Effector memory CD4-positive, alpha-beta T cell (primary cell): ENCODE results near the gene FRG1.
"Not testable (repeated sequence)": the region's sequence is repeated elsewhere in the genome, so short reads cannot be mapped to it uniquely, and the experiment has no call there.

Experiments used
- DNase-seq, 3 donors: peaks; one replicate each; pipeline ENCODE4 v3.0.0-alpha.2; 2020
- H3K27ac ChIP-seq: 2 replicates; pipeline ENCODE4 v1.7.0; 2013; ENCODE audit warnings: mild to moderate bottlenecking, low read length, moderate library complexity; ENCODE audit not compliant: insufficient read depth, poor library complexity, severe bottlenecking
- H3K27me3 ChIP-seq: replicated peaks from 2 replicates; pipeline ENCODE4 v1.7.0; 2013; ENCODE audit warnings: mild to moderate bottlenecking, low read length; ENCODE audit not compliant: insufficient read depth, control insufficient read depth, poor library complexity, severe bottlenecking
- H3K36me3 ChIP-seq: 2 replicates; pipeline ENCODE4 v1.7.0; 2013; ENCODE audit warnings: mild to moderate bottlenecking, low read length, moderate library complexity; ENCODE audit not compliant: control insufficient read depth, insufficient read depth
- H3K4me1 ChIP-seq: 2 replicates; pipeline ENCODE4 v1.7.0; 2013; ENCODE audit warnings: low read length, mild to moderate bottlenecking; ENCODE audit not compliant: control insufficient read depth, insufficient read depth, poor library complexity, severe bottlenecking
- H3K4me3 ChIP-seq: 2 replicates; pipeline ENCODE4 v1.7.0; 2013; ENCODE audit warnings: low read length, low read depth, mild to moderate bottlenecking; ENCODE audit not compliant: insufficient read depth, poor library complexity, severe bottlenecking
- H3K9me3 ChIP-seq: 2 replicates; pipeline ENCODE4 v1.7.0; 2013; ENCODE audit warnings: mild to moderate bottlenecking, low read length, moderate library complexity; ENCODE audit not compliant: control insufficient read depth

FRG1 gene

GRCh38 chr4:189942412-189942811 is 1.7 kb downstream of the FRG1 start:
- H3K9me3 ChIP-seq, H3K4me1 ChIP-seq, DNase-seq, H3K27ac ChIP-seq, H3K36me3 ChIP-seq, H3K27me3 ChIP-seq, H3K4me3 ChIP-seq: not testable (repeated sequence)

GRCh38 chr4:189944077-189944476 is 3.4 kb downstream of the FRG1 start:
- H3K4me1 ChIP-seq, H3K27me3 ChIP-seq, H3K36me3 ChIP-seq, DNase-seq, H3K9me3 ChIP-seq, H3K27ac ChIP-seq, H3K4me3 ChIP-seq: not testable (repeated sequence)

- not testable (repeated sequence) for DNase-seq, H3K27ac ChIP-seq, H3K27me3 ChIP-seq, H3K4me1 ChIP-seq, H3K9me3 ChIP-seq, H3K4me3 ChIP-seq, H3K36me3 ChIP-seq
Measured at GRCh38 chr4:189946906-189947305, 6.2 kb downstream of the FRG1 start.

GRCh38 chr4:189948486-189948885 is 7.8 kb downstream of the FRG1 start:
- not testable (repeated sequence) for H3K9me3 ChIP-seq, DNase-seq, H3K4me1 ChIP-seq, H3K27me3 ChIP-seq, H3K36me3 ChIP-seq, H3K27ac ChIP-seq, H3K4me3 ChIP-seq

- H3K36me3 ChIP-seq, H3K4me3 ChIP-seq, H3K27ac ChIP-seq, H3K9me3 ChIP-seq, H3K27me3 ChIP-seq, DNase-seq, H3K4me1 ChIP-seq: not testable (repeated sequence)
Measured at GRCh38 chr4:189969291-189969690, 28.6 kb downstream of the FRG1 start.

GRCh38 chr4:189973646-189974045 is 33.0 kb downstream of the FRG1 start:
- no peaks in the 10 kb centered on the region for H3K36me3 ChIP-seq
- H3K9me3 ChIP-seq: no peaks in the 10 kb centered on the region
- H3K4me1 ChIP-seq: no peaks in the 10 kb centered on the region
- no peak overlapping the region for H3K27ac ChIP-seq
- H3K27me3 ChIP-seq: no peaks in the 10 kb centered on the region
- DNase-seq: no peak
- no peak overlapping the region for H3K4me3 ChIP-seq

GRCh38 chr4:189974056-189974455 is 33.4 kb downstream of the FRG1 start:
- no peaks in the 10 kb centered on the region for H3K36me3 ChIP-seq
- no peaks in the 10 kb centered on the region for H3K9me3 ChIP-seq
- no peak overlapping the region for H3K27ac ChIP-seq
- no peak overlapping the region for H3K4me3 ChIP-seq
- H3K4me1 ChIP-seq: no peaks in the 10 kb centered on the region
- DNase-seq: no peak
- no peaks in the 10 kb centered on the region for H3K27me3 ChIP-seq

GRCh38 chr4:189979196-189980047 is 38.8 kb downstream of the FRG1 start:
- no peak overlapping the region for H3K27ac ChIP-seq
- H3K4me3 ChIP-seq: no peak overlapping the region
- no peaks in the 10 kb centered on the region for H3K36me3 ChIP-seq
- H3K9me3 ChIP-seq: no peaks in the 10 kb centered on the region
- H3K27me3 ChIP-seq: no peaks in the 10 kb centered on the region
- no peaks in the 10 kb centered on the region for H3K4me1 ChIP-seq
- no peak for DNase-seq

- H3K36me3 ChIP-seq, DNase-seq, H3K4me3 ChIP-seq, H3K4me1 ChIP-seq, H3K27ac ChIP-seq, H3K27me3 ChIP-seq, H3K9me3 ChIP-seq: not testable (repeated sequence)
Measured at GRCh38 chr4:189980292-189980691, 39.6 kb downstream of the FRG1 start.

GRCh38 chr4:189981970-189982369 is 41.3 kb downstream of the FRG1 start:
- no peak overlapping the region for H3K27ac ChIP-seq
- no peaks in the 10 kb centered on the region for H3K9me3 ChIP-seq
- H3K4me1 ChIP-seq: no peaks in the 10 kb centered on the region
- H3K27me3 ChIP-seq: no peaks in the 10 kb centered on the region
- no peak for DNase-seq
- no peaks in the 10 kb centered on the region for H3K36me3 ChIP-seq
- no peak overlapping the region for H3K4me3 ChIP-seq
